Sigmoid colon (tissue), 3 donors: ENCODE data around the gene LTF.
"Not testable (repeated sequence)": the region's sequence is repeated elsewhere in the genome, so short reads cannot be mapped to it uniquely, and the experiment has no call there.

Source experiments
- POLR2A ChIP-seq, 2 donors: fragments of 450-650 bp; IDR thresholded peaks; one replicate each; pipeline ENCODE4 v1.6.1; 2016; ENCODE audit warnings: antibody characterized with exemption in 2 of 2, mild to moderate bottlenecking in 2 of 2, moderate library complexity in 2 of 2
- TF ChIP-seq, protein P1 (sequence below), 4 experiments: fragments of 450-650 bp in 3 of 4; fragments of 200-600 bp in 1 of 4; IDR thresholded peaks; one replicate each; pipeline ENCODE4 v1.5.1; 2016 to 2019; ENCODE audit warnings: antibody characterized with exemption in 4 of 4, mild to moderate bottlenecking in 3 of 4, moderate library complexity in 2 of 4

- TF ChIP-seq, protein P1, sequence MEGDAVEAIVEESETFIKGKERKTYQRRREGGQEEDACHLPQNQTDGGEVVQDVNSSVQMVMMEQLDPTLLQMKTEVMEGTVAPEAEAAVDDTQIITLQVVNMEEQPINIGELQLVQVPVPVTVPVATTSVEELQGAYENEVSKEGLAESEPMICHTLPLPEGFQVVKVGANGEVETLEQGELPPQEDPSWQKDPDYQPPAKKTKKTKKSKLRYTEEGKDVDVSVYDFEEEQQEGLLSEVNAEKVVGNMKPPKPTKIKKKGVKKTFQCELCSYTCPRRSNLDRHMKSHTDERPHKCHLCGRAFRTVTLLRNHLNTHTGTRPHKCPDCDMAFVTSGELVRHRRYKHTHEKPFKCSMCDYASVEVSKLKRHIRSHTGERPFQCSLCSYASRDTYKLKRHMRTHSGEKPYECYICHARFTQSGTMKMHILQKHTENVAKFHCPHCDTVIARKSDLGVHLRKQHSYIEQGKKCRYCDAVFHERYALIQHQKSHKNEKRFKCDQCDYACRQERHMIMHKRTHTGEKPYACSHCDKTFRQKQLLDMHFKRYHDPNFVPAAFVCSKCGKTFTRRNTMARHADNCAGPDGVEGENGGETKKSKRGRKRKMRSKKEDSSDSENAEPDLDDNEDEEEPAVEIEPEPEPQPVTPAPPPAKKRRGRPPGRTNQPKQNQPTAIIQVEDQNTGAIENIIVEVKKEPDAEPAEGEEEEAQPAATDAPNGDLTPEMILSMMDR (IDR thresholded peaks at IDR 0.05): not testable (repeated sequence)
- TF ChIP-seq POLR2A (IDR thresholded peaks at IDR 0.05): not testable (repeated sequence)
Measured at GRCh38 chr3:46430879-46431278, 33.8 kb downstream of the LTF start.
